ENCODE measurements around the gene ZNF682. TPM values are rescaled to one million over a fixed set of nuclear protein-coding genes. Genes with fewer than 3 reads are reported as not detected.

Gene ZNF682
- total RNA-seq, 2 donors from 2014 or later = 15.7 to 22.6 TPM

GRCh38 chr19:19956434-19957075, 82.8 kb downstream of the ZNF682 start:
- no peaks in the 10 kb centered on the region for H3K9me3 Mint-ChIP-seq
- ATAC-seq (no peak), DNase-seq (ENCODE audit: low spot score) (no peak)
- no peaks in the 10 kb centered on the region for H3K36me3 Mint-ChIP-seq
- no peaks in the 10 kb centered on the region for H3K27me3 Mint-ChIP-seq
- peaks cover 0 to 7% of the 10 kb centered on the region in 2 donors for H3K4me1 Mint-ChIP-seq (ENCODE audit: low read depth in 2 of 2)
- no peak overlapping the region for H3K27ac Mint-ChIP-seq
- H3K4me3 Mint-ChIP-seq = no peak overlapping the region

GRCh38 chr19:19955208-19955607, 84.1 kb downstream of the ZNF682 start:
- ATAC-seq (no peak), DNase-seq (ENCODE audit: low spot score) (no peak)
- Mint-ChIP-seq H3K4me3 (no peak overlapping the region), H3K27ac (no peak overlapping the region), H3K4me1 (ENCODE audit: low read depth in 2 of 2) (peaks cover 0 to 7% of the 10 kb centered on the region in 2 donors), H3K27me3 (no peaks in the 10 kb centered on the region), H3K9me3 (no peaks in the 10 kb centered on the region), H3K36me3 (no peaks in the 10 kb centered on the region)

Other genes starting within 250 kb of the ZNF682 start
- 10 to 100 TPM; 21.1 to 37.9 TPM for gene ZNF506, start 217.8 kb downstream of the ZNF682 start, total RNA-seq
- 10 to 100 TPM; 13.4 to 13.7 TPM for gene ZNF253, start 173.6 kb downstream of the ZNF682 start, total RNA-seq
- gene ZNF93, start 138.6 kb downstream of the ZNF682 start, total RNA-seq = 1 to 10 TPM; 5.2 to 9.3 TPM
- gene ZNF90, start 38.5 kb upstream of the ZNF682 start, total RNA-seq = 10 to 100 TPM in 1 of 2 donors, 1 to 10 TPM in 1; 7.9 to 12.2 TPM
- gene ZNF486, start 127.7 kb upstream of the ZNF682 start, total RNA-seq = 1 to 10 TPM; 7.8 to 8.9 TPM

Measured in natural killer cell treated with Interleukin-12 subunit alpha and Interleukin-12 subunit beta and Interleukin-15 and Interleukin-18, amount 100 ng/mL, for 72 hours (primary cell).